ENCODE data around the gene SOS2.

SOS2 gene

GRCh38 chr14:50198499-50198898, 32.9 kb downstream of the SOS2 start:
- no peak overlapping the region for H3K4me3 ChIP-seq (ENCODE audit: low read depth, low read length, poor library complexity, severe bottlenecking)
- no peaks in the 10 kb centered on the region for H3K27me3 ChIP-seq (ENCODE audit: insufficient read depth, low read length)
- no peaks in the 10 kb centered on the region for H3K4me1 ChIP-seq (ENCODE audit: insufficient read depth, low read length, severe bottlenecking)
- H3K36me3 ChIP-seq (ENCODE audit: insufficient read depth, low read length), result peaks cover 8% of the 10 kb centered on the region; the same call in 1 of the 2 replicates
- H3F3A ChIP-seq (ENCODE audit: insufficient read depth, low read length), result no peaks in the 10 kb centered on the region
- H3K9me2 ChIP-seq (ENCODE audit: low read depth, low read length), result no peaks in the 10 kb centered on the region
- no peak overlapping the region for H3K27ac ChIP-seq (ENCODE audit: low read depth, low read length, poor library complexity, severe bottlenecking)
- TF ChIP-seq CTCF (IDR thresholded peaks at IDR 0.05; ENCODE audit: low read length), result no peak
- no peak for TF ChIP-seq EZH2 (IDR thresholded peaks at IDR 0.05; ENCODE audit: borderline replicate concordance, low read length)
- H3K9ac ChIP-seq (ENCODE audit: low read length), result no peak overlapping the region
- H2AFZ ChIP-seq (ENCODE audit: low read length), result no peak overlapping the region
- no peak overlapping the region for H3K4me2 ChIP-seq (ENCODE audit: low read length)
- H4K20me1 ChIP-seq (ENCODE audit: insufficient read depth, low read length), result no peaks in the 10 kb centered on the region
- no peaks in the 10 kb centered on the region for H3K79me2 ChIP-seq (ENCODE audit: insufficient read depth, low read length)
- no peaks in the 10 kb centered on the region for H3K9me3 ChIP-seq (ENCODE audit: low read length)

DNA sequence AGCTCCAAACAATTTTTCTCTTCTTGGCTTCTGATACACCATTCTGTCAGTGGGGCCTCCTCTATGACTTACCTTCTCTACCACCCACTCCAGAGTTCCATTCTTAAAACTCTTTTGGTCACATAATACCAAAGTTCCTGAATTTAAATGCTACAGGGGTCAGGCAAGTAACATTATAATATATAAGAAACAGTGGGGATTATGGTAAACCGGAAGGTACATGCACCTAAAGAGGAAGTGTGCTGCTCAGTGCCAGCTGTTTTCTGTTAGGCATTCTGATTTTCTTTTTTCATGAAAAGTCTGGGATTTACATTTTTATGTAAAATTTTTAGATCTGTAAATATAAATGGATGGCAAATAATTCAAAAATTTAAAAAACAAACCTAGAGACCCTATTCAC, 39.9 kb downstream of the SOS2 start:
- Histone ChIP-seq H3K4me3 (ENCODE audit: low read depth, low read length, poor library complexity, severe bottlenecking) (no peak overlapping the region), H2AFZ (ENCODE audit: low read length) (no peak overlapping the region), H3K4me2 (ENCODE audit: low read length) (no peak overlapping the region), H3F3A (ENCODE audit: insufficient read depth, low read length) (no peaks in the 10 kb centered on the region), H3K9ac (ENCODE audit: low read length) (no peak overlapping the region), H3K4me1 (ENCODE audit: insufficient read depth, low read length, severe bottlenecking) (peaks cover 7% of the 10 kb centered on the region), H3K9me2 (ENCODE audit: low read depth, low read length) (no peaks in the 10 kb centered on the region), H3K27me3 (ENCODE audit: insufficient read depth, low read length) (no peaks in the 10 kb centered on the region), H4K20me1 (ENCODE audit: insufficient read depth, low read length) (no peaks in the 10 kb centered on the region), H3K27ac (ENCODE audit: low read depth, low read length, poor library complexity, severe bottlenecking) (no peak overlapping the region), H3K79me2 (ENCODE audit: insufficient read depth, low read length) (no peaks in the 10 kb centered on the region), H3K36me3 (ENCODE audit: insufficient read depth, low read length) (peaks cover 10% of the 10 kb centered on the region; the same call in 1 of the 2 replicates), H3K9me3 (ENCODE audit: low read length) (no peaks in the 10 kb centered on the region)
- no peak for TF ChIP-seq CTCF (IDR thresholded peaks at IDR 0.05; ENCODE audit: low read length)
- no peak for TF ChIP-seq EZH2 (IDR thresholded peaks at IDR 0.05; ENCODE audit: borderline replicate concordance, low read length)

DNA sequence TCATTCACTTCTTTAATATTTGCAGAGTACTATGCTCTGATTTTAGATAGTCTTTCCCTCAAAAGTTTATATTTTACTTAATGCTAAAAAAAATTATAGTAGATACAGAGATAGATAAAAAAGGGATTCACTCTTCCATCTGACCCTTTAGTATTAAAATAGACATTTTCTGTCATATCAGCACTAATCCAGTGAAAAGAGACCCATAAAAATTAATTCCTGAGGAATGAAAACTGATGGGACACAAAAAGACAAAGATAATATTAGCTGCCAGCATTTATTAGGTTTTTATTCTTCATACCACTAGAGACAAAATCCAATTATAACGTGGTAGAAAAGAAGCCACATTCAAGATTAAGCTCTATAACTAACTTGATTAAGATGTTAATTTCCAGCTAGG, 45.3 kb downstream of the SOS2 start:
- no peak overlapping the region for H3K4me3 ChIP-seq (ENCODE audit: low read depth, low read length, poor library complexity, severe bottlenecking)
- H3K79me2 ChIP-seq (ENCODE audit: insufficient read depth, low read length), result no peaks in the 10 kb centered on the region
- no peaks in the 10 kb centered on the region for H3K4me1 ChIP-seq (ENCODE audit: insufficient read depth, low read length, severe bottlenecking)
- TF ChIP-seq CTCF (IDR thresholded peaks at IDR 0.05; ENCODE audit: low read length) (no peak), EZH2 (IDR thresholded peaks at IDR 0.05; ENCODE audit: borderline replicate concordance, low read length) (no peak)
- no peaks in the 10 kb centered on the region for H3K9me3 ChIP-seq (ENCODE audit: low read length)
- H3K36me3 ChIP-seq (ENCODE audit: insufficient read depth, low read length), result peaks cover 33% of the 10 kb centered on the region; the same call in 1 of the 2 replicates
- no peaks in the 10 kb centered on the region for H3F3A ChIP-seq (ENCODE audit: insufficient read depth, low read length)
- no peaks in the 10 kb centered on the region for H4K20me1 ChIP-seq (ENCODE audit: insufficient read depth, low read length)
- H3K27ac ChIP-seq (ENCODE audit: low read depth, low read length, poor library complexity, severe bottlenecking), result no peak overlapping the region
- H3K9me2 ChIP-seq (ENCODE audit: low read depth, low read length), result no peaks in the 10 kb centered on the region
- H2AFZ ChIP-seq (ENCODE audit: low read length), result no peak overlapping the region
- no peak overlapping the region for H3K4me2 ChIP-seq (ENCODE audit: low read length)
- no peak overlapping the region for H3K9ac ChIP-seq (ENCODE audit: low read length)
- H3K27me3 ChIP-seq (ENCODE audit: insufficient read depth, low read length), result no peaks in the 10 kb centered on the region
